Posterior cingulate gyrus (tissue), 11 donors: ENCODE results near the gene RPGRIP1L.
A peak's percentile ranks its signal among the peaks of the same experiment; 100 is the strongest.

Source experiments
- DNase-seq, 10 donors: peaks; one replicate each; pipeline versions ENCODE4 v3.0.0 to v3.0.0-alpha.2; 2020 to 2021; ENCODE audit warnings: mixed read lengths in 3 of 10
- intact Hi-C: fragments of 100-400 bp; cut with DNase I; formaldehyde crosslinking; loops from one replicate; pipeline ENCODE4 v1.15.1; 2023

RPGRIP1L gene

DNA sequence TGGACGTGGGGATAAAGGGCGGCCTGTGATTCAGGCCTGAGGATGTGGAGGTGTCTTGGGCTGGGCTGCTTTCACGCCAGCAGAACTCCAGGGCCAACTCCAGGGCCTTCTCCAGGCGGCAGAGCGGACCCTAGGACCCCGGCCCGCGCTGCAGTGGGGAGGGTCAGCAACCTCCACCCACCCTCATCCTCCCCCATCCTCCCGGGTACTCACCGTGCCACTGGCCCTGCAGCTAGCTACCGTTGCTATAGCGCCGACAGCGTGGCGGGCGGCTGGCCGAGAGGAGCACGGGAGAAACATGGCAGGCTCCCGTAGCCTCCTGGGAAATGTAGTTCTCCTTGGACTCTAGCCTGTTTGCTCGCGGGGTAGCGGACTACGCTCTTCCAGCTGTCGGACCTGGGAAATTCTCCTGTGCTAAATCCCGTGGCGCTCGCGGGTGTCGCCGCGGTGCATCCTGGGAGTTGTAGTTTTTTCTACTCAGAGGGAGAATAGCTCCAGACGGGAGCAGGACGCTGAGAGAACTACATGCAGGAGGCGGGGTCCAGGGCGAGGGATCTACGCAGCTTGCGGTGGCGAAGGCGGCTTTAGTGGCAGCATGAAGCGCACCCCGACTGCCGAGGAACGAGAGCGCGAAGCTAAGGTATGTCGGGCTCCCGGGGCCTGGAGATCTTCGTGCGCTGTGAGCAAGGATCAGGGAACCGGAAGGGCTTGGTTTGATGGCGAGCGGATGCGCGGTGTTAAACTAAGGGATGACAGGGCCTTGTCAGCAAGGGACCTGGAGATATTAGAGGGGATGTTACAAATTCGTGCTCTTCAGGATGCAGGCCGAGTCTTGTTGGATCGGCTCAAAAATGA, at the start of gene RPGRIP1L, which contains the start of gene FTO:
RPGRIP1L (minus strand) TSS at position 270 of the 855 bp plus-strand sequence. CDS start 3,136 bp downstream, outside the sequence.
FTO (plus strand) TSS at position 567 of the 855 bp plus-strand sequence.
- intact Hi-C loops = no loop called here

DNA sequence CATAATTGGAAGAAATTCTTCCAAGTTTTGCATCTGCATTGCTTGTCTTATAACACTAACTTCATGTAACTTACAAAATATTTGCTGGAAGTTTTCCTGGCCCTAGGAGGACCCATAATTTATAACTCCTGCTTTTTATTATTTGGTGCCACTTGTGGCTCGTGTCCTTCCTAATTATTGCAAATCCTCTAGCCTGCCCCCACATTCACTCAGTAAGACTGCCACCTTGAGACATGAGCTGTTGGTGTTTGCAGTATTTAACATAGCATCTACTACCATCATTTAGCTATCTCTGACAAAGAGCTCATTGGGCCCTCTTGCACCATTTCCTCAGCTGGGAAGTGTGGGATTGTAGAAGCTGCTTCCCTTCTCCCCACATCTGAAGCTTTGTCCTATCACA, 49.8 kb upstream of the RPGRIP1L start:
- no peak for DNase-seq
- intact Hi-C loops = no loop called here

More for the DNA sequence above, at the start of gene RPGRIP1L, which contains the start of gene FTO:
- DNase-seq = peak; percentile 99 to 100 (median 100)

DNA sequence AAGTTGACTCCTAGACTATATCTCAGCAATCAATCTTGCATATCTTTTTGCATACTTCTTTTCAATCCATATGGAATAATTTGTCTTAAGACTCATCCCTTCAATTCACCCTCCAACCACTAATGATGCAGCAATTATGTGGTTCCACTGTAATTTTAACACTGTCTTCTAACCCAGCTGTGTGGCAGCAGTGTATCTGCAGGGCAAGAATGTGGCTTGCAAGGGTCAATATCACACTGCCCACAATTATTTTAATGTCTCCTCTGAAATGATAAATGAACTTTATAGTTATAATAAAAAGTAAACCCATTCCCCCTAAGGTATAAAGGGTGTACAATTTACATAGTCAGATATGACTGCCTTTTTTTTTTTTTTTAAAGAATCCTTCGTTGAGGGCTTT, 48.9 kb upstream of the RPGRIP1L start:
- DNase-seq = no peak
- intact Hi-C loops = no loop called here

DNA sequence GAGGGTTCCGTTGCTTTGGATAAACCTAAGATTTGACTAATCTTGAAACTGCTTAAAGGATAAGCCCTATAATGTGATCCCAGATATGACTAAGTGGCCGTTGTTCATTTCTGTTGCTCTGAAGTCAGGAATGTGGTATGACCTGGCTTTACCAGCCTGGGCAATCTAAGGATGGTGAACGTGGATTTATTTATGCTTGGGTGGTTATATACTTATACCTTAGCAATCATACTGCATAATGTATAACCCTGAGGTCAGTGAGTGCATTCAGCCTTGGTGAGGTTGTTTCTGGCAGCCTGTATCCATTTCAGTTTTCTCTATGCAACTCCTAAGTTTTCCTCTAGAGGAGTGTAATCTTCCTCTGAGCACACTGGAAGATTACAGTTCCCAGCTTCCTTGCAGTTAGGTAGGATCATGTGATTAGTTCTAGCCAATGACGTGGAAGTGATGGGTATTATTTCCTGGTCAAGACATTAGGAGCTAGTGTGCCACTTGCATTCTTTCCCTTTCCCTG, 42.2 kb upstream of the RPGRIP1L start:
- intact Hi-C loops = no loop called here
- DNase-seq = no peak

DNA sequence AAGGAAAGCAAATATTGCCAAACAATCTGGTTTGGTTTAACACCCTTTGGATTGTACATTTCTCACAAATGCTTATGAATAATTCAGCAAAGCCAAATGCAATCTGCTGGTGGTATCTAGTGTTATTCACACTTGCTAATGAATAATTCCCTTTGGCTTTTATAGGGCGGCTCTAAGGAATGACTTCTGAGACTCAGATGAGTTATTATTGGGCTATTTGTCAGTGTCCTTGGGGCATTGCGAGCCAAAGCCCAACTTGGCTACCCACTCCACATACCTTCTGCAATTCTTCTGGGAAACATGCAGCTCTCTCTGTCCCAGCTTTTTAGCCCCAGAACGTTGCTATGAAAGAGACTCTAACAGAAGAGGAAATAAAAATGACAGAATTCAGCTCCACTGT, 41.4 kb upstream of the RPGRIP1L start:
- intact Hi-C loops = no loop called here
- no peak for DNase-seq

DNA sequence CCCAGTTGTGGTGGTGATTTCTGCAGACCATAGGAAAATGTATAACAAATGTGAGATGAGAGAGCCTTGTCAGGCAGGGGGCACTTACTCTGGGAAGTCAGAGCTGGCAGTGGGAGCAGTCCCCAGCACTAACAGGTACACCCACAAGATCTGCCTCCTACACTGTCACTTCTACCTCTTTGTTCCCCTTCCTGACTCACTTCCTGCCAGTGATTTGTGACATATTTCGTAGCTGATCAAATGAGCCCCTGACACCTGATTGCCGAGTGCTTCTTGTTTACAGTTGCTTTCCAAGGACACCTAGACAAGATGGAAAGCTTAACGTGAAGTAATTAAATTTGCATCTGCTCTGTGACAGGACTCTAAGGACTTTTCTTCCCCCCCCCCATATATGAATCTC, 40.8 kb upstream of the RPGRIP1L start:
- intact Hi-C loops = no loop called here
- no peak for DNase-seq

DNA sequence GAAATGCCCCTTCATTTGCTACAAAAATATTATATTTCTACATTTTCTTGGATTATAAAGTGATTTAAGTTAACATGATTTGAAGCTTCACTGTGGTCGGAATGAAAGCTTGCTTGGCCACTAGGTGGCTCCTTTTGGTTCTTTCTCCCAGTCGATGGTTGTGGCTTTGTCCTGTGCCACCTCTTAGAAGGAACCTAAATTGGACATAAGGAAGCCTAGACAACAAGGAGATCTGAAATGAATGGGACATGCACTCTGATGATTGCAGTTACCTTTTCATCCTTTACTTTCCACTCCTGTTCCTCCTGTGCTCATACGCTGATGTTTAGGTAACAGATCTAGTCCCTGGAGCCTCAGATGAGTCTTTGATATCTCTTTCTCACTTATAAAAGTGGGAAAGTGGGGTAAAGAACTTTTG, 39.5 kb upstream of the RPGRIP1L start:
- intact Hi-C loops = no loop called here
- peak in 1 of 10 donors; percentile 17 for DNase-seq

DNA sequence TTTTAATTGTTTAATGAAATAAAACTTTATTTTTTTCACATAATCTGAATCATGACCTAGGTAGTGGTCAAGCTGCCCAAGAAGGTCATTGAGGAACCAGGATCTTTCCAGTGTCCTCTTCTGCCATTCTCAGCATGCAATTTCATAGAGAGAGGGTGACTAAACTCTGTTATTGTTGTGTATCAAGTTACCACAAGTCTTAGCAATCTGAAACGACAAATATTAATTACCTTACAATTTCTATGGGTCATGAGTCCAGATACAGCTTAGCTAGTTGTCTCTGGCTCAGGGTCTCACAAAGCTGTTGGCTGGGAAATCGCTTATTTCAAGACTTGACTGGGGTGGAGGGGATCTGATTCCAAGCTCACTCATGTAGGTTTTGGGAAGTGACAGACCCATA, 37.9 kb upstream of the RPGRIP1L start:
- no peak for DNase-seq
- intact Hi-C loops = no loop called here

DNA sequence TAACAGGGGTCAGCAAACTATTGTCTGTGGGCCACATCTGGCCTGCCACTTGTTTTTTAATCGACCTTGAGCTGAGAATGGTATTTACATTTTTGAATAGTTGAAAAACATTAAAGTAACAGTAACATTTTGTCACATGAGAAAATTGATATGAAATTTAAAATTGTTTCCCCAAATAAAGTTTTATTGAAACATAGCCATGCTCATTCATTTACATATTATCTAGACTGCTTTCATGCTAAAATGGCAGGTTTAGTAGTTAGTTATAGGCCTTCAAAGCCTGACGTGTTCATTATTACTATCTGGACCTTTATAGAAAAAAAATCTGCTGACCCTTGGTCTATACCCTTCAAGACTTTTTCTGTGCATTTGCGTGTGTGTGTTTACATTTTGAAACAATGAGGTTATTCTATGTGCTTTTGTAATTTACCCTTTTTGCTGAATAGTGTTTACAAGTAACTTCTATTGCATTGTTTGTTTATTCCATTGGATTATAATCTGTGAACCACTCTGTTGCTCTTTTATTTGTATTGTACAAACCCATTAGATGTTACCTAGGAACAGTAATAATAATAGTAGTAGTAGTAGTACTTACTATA, 37.4 kb upstream of the RPGRIP1L start:
- intact Hi-C loops = no loop called here
- no peak for DNase-seq

DNA sequence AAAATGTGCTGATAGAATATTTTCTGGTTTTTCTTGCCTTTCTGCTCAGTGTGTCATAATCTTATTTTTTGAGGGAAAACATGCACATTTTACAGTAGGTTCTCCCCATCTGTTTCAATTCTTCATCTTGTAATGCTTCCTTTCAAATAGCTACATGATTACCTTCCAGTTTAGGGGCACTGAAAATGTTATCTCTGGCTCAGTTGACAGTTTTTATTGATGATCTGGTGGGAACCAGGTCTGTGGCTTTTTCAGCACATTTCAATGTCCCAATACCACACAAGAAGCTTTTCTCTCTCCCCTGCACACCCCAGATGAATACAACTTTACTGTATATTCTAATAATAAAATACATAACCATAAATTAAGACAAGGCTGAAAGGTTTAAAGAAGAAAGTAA, 36.8 kb upstream of the RPGRIP1L start:
- no peak for DNase-seq
- intact Hi-C loops = no loop called here

DNA sequence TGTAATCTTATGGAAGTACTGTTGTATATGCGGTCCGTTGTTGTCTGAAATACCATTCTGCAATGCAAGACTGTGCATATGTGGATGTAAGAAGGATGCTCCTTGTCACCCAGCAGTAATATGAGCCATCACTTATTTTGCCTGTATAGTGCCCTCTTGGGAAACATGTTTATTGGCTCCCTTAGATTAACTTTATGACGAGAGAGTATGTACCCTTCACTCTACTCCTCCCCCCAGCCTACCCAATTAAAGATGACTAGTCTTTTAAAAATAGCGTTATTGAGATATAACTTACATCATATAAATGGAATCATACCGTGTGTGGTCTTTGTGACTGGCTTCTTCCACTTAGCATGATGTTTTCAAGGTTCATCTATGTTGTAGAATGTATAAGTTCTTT, 33.9 kb upstream of the RPGRIP1L start:
- intact Hi-C loops = no loop called here
- no peak for DNase-seq

DNA sequence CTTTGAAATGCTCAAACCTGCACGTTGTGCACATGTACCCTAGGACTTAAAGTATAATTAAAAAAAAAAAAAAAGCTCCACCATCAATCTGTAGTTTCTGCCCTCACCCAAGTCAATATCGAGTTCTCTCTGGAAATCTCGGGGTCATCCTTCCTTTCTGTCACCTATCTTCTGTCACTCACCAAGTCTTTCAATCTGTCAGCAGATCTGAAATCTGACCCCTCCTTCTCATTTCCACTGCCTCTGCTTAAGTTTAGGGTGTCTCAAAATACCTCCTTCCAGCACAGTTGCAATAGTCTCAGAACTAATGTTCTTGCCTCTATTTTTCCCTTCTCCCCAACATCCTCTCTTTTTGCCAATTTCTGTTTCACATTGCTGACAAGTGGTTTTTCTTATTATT, 32.6 kb upstream of the RPGRIP1L start:
- intact Hi-C loops = no loop called here
- no peak for DNase-seq

DNA sequence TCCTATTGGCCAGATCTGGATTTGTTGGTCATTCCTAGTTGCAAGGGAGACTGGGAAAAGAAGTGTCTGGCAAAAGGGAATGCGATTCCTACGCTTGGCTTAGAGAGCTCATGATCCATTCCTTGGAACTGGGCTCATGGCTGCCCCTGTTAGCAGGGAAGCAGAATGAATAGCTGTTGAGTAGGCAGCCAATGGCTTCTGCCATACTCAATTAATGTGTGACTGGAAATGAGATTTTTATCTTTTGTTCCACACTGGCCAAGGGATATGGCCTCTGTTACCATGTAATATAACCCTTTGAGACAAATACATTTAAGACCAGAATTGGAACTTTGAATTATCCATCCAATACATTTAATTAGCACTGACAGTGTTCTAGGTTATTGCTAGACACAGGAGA, 31.2 kb upstream of the RPGRIP1L start:
- no peak for DNase-seq
- intact Hi-C loops = no loop called here

DNA sequence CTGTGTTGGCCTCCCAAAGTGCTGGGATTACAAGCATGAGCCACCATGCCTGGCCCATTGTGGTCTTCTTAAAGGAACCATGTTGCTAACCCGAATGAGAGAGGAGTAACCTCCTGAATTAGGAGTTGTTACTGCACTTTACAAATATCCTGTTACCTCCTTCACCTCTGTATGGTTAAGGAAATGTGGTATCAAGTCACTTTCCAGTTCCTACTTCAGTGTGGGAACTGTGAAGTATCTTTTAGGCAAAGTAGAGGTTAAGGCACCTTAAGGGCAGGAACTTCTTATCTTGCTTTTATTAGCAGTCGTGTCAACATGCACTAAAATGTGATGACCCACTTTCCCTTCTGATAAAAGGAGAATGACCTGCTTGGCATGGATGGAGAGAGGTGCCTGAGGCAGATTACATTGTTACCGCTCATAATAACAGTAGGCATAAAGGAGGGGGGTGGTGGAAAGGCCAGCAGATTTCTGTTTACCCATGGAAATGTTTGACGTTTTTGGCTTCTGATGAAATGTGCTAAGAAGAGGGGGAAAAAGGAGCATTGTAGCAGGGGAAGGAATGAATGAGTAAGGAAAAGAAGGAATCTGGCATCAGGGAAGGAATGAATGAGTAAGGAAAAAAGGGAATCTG, 28.8 kb upstream of the RPGRIP1L start:
- DNase-seq = no peak
- intact Hi-C loops = no loop called here

DNA sequence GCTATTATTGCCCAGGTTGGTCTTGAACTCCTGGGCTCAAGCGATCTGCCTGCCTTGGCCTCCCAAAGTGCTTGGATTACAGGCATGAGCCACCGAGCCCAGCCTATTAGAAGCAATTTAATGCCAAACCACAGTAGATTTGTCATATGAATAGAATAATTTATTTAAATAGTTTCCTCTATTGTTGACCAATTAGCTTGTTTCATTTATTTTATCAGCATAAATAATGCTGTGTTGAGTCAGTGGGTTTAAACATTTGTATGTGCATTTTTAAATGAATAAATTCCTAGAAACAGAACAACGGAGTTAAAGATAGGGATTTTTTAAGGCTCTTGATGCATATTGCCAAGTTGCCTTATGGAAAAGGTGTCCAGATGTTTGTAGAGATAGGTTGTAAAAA, 27.0 kb upstream of the RPGRIP1L start:
- intact Hi-C loops = no loop called here
- no peak for DNase-seq

DNA sequence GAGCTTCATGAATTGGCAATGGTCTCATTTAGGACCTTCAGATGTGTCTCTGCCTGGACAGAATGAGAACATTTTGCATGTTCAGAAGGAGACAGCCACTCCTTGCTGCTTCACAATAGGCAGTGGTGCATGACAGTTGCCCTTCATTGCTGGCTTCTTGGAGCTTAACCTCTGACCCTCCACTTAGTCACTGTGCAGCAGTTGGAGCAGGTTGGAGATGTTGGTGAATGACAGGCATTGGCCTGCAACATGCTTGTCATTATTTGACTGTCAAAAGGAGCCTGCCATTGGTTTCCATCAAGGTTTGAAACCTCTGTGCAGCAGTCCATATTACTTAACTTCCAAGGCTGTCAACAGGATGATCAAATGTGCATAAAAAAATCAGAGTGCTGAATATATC, 23.0 kb upstream of the RPGRIP1L start:
- intact Hi-C loops = no loop called here
- DNase-seq = no peak

DNA sequence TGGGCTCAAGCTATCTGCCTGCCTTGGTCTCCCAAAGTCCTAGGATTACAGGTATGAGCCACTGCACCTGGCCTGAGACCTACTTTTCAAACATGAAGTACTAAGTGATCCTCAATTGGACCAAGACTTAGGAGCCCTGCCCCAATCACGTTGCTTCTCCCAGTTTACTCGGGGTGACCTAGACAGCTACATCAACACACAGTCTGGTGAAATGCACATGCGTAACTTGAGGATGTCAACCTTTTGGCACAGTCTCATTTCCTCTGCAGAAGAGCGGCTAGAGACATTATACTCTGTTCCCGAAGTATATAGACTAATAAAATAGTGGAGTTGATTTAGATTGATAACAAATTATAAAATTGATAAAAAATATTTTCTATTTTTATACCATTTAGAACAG, 17.4 kb upstream of the RPGRIP1L start:
- intact Hi-C loops = no loop called here
- no peak for DNase-seq

DNA sequence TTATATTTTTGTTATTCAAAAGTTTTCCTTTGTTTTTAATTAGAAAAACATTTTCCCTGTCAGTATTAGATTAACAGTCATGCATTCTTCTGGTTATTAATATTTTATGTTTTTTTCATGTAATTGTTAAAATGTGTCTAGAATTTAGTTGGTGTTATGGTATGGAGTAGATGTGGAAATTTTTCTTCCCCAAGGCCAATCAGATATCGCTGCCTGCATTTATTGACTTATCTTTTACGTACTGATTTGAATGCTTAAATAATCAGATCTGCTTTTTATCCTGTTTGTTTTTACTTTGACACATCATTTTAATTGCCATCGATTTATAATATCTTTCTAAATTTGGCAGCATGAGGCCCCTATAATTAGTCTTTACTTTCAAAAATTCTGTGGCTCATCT, 13.9 kb upstream of the RPGRIP1L start:
- intact Hi-C loops = no loop called here

DNA sequence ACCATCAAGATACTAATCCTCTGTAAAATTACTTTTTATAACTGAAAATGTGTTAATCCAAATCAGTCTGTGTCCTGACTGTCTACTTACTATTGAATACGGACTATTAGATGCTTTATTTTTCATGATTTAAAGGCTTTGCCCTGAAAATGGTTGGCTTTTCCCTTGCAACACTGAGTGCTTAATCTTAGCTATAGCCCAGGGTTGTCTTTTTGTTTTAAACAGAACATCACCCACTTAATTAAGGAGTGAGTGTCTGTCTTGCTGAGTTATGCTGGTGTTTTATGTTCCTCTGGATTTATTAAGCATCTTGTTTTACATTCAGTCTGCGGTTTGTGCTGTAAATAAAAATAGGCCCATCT, 11.3 kb upstream of the RPGRIP1L start:
- DNase-seq = no peak
- intact Hi-C loops = no loop called here

More for the DNA sequence above, 13.9 kb upstream of the RPGRIP1L start:
- no peak for DNase-seq

DNA sequence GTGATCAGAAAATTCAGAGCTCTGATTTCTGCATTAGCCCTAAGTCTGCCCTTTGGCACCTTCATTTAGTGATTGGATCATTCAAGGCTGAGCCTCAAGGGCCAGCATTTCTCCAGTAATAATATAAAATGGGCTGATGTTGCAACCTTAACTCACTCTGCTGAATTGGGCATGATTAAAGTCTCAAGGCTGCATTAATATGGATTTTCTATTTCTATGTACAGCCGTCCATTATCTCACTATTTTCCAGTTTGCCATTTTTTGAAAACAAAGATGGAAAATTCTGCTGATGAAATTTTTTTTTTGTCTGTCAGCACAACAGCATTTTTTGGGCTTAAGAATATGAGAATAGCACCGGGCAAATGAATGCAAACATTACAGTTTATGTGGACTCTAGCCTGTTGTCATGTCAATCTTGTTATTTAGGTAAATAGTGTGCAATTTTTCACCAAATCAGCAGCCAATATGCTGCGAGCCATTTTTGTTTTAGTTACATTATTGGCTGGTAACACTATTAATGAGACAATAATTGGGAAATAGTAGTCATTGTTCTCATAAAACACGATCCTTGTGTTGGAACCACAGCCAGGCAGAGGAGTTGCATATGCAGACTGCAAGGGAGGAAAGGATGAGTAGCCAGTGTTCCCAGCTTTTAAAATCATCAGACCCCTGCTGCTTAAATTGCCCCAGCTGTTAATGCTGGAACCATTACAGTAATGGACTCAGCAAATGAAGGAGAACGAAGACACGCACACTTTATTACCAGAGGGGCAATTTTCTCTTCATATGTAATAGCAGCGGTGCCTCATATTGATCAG, 10.8 kb upstream of the RPGRIP1L start:
- no peak for DNase-seq
- intact Hi-C loops = no loop called here
